ENCODE results near the gene ZNF319. TPM values are rescaled to one million over a fixed set of nuclear protein-coding genes. Genes with fewer than 3 reads are reported as not detected.

The ZNF319 gene
- polyA plus RNA-seq, 1 donor (not counting 4 experiments of a cell fraction or from before 2014, with no cell fraction given) = 3.3 TPM

- Histone ChIP-seq H3K4me2 (ENCODE audit: control insufficient read depth, extremely low read depth, insufficient read depth, low read depth, low read length) (no peak overlapping the region), H3K79me2 (ENCODE audit: control insufficient read depth, insufficient read depth, low read length) (no peaks in the 10 kb centered on the region), H2AFZ (ENCODE audit: control insufficient read depth, low read length) (no peak overlapping the region), H3K4me3 (ENCODE audit: control insufficient read depth in 2 of 3, extremely low read depth in 1 of 3, insufficient read depth in 2 of 3, low read depth in 1 of 3, low read length in 3 of 3) (no peak overlapping the region), H3K27ac (ENCODE audit: control insufficient read depth, insufficient read depth, low read length) (no peak overlapping the region), H3K27me3 (ENCODE audit: control insufficient read depth, extremely low read depth, insufficient read depth, low read length) (peaks cover 4% of the 10 kb centered on the region), H3K9me1 (ENCODE audit: control insufficient read depth, extremely low read depth, insufficient read depth, low read length) (no peaks in the 10 kb centered on the region), H3K36me3 (ENCODE audit: control insufficient read depth in 2 of 2, extremely low read depth in 1 of 2, insufficient read depth in 2 of 2, low read length in 2 of 2) (no peaks in the 10 kb centered on the region), H3K9me3 (ENCODE audit: control insufficient read depth, low read depth, low read length) (no peaks in the 10 kb centered on the region), H3K9ac (ENCODE audit: control insufficient read depth, extremely low read depth, insufficient read depth, low read length) (no peak overlapping the region), H3K4me1 (ENCODE audit: control insufficient read depth, extremely low read depth, insufficient read depth, low read length) (no peaks in the 10 kb centered on the region), H4K20me1 (ENCODE audit: control insufficient read depth, extremely low read depth, insufficient read depth, low read length) (no peaks in the 10 kb centered on the region)
- dilution Hi-C loops (cut with MboI; ENCODE audit: extremely low pct_ligation_motif_present, low sequenced_read_pairs) = no loop called here
- TF ChIP-seq CTCF (optimal IDR thresholded peaks at IDR 0.05 in 1 of 3, IDR thresholded peaks at IDR 0.05 in 1 of 3, conservative IDR thresholded peaks at IDR 0.05 in 1 of 3; ENCODE audit: extremely low read depth in 1 of 3, insufficient read depth in 2 of 3, low read length in 3 of 3) (no peak), EZH2 (IDR thresholded peaks at IDR 0.05; ENCODE audit: low read length) (no peak)
- DNase-seq (ENCODE audit: low read depth, low spot score) (no peak), FAIRE-seq (no peak)
Observed at GRCh38 chr16:57964157-57964700, 36.2 kb downstream of the ZNF319 start.

GRCh38 chr16:57962756-57963155 is 37.7 kb downstream of the ZNF319 start:
- Histone ChIP-seq H4K20me1 (ENCODE audit: control insufficient read depth, extremely low read depth, insufficient read depth, low read length) (no peaks in the 10 kb centered on the region), H3K9me3 (ENCODE audit: control insufficient read depth, low read depth, low read length) (no peaks in the 10 kb centered on the region), H3K4me1 (ENCODE audit: control insufficient read depth, extremely low read depth, insufficient read depth, low read length) (no peaks in the 10 kb centered on the region), H3K36me3 (ENCODE audit: control insufficient read depth in 2 of 2, extremely low read depth in 1 of 2, insufficient read depth in 2 of 2, low read length in 2 of 2) (no peaks in the 10 kb centered on the region), H3K4me2 (ENCODE audit: control insufficient read depth, extremely low read depth, insufficient read depth, low read depth, low read length) (no peak overlapping the region), H3K9ac (ENCODE audit: control insufficient read depth, extremely low read depth, insufficient read depth, low read length) (no peak overlapping the region), H3K79me2 (ENCODE audit: control insufficient read depth, insufficient read depth, low read length) (no peaks in the 10 kb centered on the region), H2AFZ (ENCODE audit: control insufficient read depth, low read length) (no peak overlapping the region), H3K9me1 (ENCODE audit: control insufficient read depth, extremely low read depth, insufficient read depth, low read length) (no peaks in the 10 kb centered on the region), H3K27me3 (ENCODE audit: control insufficient read depth, extremely low read depth, insufficient read depth, low read length) (peaks cover 4% of the 10 kb centered on the region), H3K27ac (ENCODE audit: control insufficient read depth, insufficient read depth, low read length) (no peak overlapping the region), H3K4me3 (ENCODE audit: control insufficient read depth in 2 of 3, extremely low read depth in 1 of 3, insufficient read depth in 2 of 3, low read depth in 1 of 3, low read length in 3 of 3) (no peak overlapping the region)
- dilution Hi-C loops (cut with MboI; ENCODE audit: extremely low pct_ligation_motif_present, low sequenced_read_pairs) = no loop called here
- no peak for TF ChIP-seq CTCF (optimal IDR thresholded peaks at IDR 0.05 in 1 of 3, IDR thresholded peaks at IDR 0.05 in 1 of 3, conservative IDR thresholded peaks at IDR 0.05 in 1 of 3; ENCODE audit: extremely low read depth in 1 of 3, insufficient read depth in 2 of 3, low read length in 3 of 3)
- TF ChIP-seq EZH2 (IDR thresholded peaks at IDR 0.05; ENCODE audit: low read length) = no peak
- FAIRE-seq = no peak
- DNase-seq (ENCODE audit: low read depth, low spot score) = no peak

All from keratinocyte (primary cell).